NCI-H1105 treated with DMSO at 0.1 percent for 48 hours (cell line): ENCODE data around the gene GPRC5A.

Experiments
- DNase-seq: peaks from one replicate; lab custom pipeline; 2025; lab: John Stamatoyannopoulos, UW

GPRC5A gene

GRCh38 chr12:12885096-12885792 lies 6.1 kb upstream of the GPRC5A start:
- DNase-seq, result no peak

- DNase-seq, result no peak
Measured at GRCh38 chr12:12887471-12887870, 3.9 kb upstream of the GPRC5A start.

DNA sequence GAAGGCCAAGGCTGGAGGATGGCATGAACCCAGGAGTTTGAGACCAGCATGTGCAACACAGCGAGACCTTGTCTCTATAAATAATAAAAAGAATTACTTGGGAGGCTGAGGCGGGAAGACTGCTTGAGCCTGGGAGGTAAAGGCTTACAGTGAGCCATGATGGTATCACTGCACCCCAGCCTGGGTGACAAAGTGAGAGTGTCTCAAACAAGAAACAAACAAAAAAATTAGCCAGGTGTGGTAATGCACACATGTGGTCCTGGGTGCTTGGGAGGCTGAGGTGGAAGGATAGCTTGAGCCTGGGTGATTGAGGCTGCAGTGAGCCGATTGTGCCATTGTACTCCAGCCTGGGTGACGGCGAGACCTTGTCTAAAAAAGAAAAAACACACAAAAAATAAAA lies 1.7 kb upstream of the GPRC5A start:
- no peak for DNase-seq

DNA sequence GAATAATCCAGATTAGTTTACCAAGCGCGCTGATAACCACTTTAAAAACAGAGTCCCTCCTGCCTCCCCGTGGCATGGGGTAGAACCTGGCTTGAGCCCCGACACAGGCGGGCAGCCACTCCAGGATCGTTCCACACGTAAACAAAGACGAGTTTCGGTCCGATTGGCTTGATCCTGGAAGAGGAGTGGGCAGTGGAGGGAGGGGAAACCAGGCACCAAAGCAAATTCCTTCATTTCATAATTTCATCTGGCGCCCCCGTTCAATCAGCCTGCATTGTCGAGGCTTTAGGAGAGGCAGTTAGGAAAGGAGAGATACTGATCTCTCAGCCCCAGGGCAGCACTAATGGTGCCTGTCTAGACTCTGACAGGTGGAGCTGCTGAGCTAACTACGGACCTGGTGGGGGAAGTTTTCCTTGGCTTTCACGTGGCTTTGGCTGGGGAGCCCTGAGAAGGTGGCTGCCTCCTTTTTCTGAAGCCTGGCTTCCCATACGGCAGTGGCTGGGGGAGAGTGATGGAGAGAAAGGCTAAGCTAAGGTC lies 751 bp upstream of the GPRC5A start:
- peak; percentile 79 for DNase-seq

GRCh38 chr12:12891881-12892355 lies 556 bp downstream of the GPRC5A start:
- no peak for DNase-seq

DNA sequence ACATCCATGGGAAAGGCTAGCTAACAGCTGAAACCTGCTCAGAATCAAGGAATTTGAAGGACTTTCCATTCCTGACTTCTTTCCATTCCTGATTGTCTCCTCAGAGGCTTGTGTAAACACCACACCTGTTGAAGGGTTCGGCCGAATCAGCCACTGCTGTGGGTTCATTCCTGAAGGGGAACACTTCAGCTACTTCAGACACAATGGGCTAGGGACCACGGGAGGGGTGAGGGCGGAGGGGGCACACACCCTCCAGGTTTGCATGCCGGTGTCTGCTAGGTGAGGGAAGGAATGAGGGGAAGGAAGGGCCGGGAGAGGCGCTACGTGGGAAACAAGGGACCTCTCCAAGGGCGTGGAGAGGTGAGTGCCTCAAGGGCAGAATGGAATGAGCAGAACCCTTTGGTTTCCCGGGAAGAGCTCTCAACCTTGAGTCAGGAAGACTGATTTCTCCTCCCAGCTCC lies 1.3 kb downstream of the GPRC5A start:
- DNase-seq, result no peak

DNA sequence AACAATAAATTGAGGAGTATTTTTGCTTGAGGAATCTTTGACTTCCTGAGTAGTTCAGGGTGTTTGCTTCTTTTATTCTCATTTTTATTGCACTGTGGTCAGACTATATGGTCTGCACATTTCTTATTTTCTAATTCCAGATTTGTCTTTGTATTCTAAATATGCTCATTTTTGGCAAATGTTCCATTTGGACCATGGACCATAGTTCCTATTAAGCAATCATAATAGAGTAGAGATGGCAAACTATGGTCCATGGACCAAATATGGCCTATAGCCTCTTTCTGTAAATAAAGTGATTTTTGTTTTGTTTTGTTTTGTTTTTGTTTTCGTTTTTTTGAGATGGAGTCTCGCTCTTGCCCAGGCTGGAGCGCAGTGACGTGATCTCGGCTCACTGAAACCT lies 2.1 kb downstream of the GPRC5A start:
- DNase-seq, result no peak

DNA sequence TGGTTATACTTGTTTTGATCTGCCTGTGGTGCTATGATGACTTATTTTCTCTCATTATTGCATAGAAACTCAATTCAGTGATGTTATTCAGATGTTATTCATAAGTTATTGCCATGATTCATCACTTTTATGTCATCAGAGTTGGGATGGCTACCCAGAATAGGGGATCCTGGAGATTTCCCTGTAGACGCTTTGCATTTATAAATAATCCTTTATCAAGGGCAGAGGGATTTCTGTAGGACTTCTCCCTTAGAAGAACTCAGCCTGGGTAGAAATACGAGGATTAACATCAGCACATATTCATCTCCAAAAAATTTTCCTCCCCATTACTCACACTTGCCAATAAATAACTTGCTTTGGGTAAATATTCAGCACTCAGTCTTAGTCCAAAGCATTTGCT lies 4.9 kb downstream of the GPRC5A start:
- no peak for DNase-seq

GRCh38 chr12:12897302-12897701 lies 5.9 kb downstream of the GPRC5A start:
- DNase-seq, result no peak

DNA sequence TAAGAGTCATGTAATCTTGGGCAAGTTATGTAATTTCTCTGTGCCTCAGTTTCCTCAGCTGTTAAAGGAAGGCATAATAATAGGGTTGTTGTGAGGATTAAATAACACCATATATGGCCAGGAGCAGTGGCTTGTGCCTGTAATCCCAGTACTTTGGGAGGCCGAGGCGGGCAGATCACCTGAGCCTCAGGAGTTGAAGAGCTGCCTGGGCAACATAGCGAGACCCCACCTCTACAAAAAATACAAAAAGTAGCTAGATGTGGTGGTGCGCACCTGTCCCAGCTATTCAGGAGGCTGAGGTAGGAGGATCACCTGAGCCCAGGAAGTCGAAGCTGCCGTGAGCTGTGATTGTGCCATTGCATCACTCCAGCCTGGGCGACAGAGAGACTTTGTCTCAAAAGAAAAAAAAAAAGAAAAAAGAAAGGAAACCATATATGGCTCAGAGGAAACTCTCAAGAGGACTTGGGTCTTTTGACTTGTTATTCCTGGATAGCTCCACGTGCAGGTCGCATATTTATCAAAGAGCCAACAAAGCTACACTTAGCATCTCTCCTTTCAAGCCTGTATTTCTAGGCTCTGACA lies 6.9 kb downstream of the GPRC5A start:
- no peak for DNase-seq

DNA sequence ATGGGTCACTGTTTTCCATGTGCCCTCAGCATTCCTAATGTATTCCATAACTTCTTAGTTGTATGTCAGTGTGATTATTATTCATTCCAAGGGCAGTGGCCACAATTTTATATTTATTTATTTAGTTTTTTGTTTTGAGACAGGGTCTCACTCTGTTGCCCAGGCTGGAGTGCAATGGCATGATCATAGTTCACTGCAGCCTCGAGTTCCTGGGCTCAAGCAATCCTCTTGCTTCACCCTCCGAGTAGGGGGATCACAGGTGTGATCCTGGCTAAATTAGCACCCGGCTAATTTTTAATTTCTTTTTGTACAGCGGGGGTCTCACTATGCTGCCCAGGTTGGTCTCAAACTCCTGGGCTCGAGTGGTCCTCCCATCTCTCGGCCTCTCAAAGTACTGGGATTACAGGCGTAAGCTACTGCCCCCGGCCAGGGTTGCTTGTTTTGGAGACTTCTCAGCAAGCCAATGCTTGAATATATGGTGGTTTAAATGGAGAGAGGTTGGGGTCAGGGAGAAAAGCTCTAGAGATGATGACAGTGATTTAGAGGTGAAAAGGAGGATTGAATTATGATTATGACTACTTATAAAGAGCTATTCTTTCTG lies 7.6 kb downstream of the GPRC5A start:
- no peak for DNase-seq

GRCh38 chr12:12899530-12900380 lies 8.4 kb downstream of the GPRC5A start:
- DNase-seq, result no peak

GRCh38 chr12:12900786-12901157 lies 9.4 kb downstream of the GPRC5A start:
- no peak for DNase-seq

- DNase-seq, result no peak
Measured at GRCh38 chr12:12901158-12901791, 9.9 kb downstream of the GPRC5A start.

DNA sequence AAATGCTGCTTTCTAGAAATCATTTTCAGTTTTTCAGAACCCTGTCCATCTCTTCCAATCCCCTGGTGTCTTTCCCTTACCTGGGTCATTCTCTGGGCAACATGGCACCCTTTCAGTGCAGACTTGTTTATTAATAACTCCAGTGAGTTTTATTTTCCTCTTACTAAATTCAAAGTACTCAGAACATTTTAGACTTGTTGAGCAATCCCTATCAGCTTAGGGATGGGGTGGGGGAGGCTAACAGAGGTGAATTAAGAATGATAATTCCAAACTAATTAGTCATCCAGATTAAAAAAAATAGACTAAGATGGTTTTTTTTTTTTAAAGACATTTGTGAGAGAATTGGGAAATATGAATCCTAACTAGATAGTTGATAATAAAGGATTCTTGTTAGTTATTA lies 10.7 kb downstream of the GPRC5A start:
- no peak for DNase-seq

DNA sequence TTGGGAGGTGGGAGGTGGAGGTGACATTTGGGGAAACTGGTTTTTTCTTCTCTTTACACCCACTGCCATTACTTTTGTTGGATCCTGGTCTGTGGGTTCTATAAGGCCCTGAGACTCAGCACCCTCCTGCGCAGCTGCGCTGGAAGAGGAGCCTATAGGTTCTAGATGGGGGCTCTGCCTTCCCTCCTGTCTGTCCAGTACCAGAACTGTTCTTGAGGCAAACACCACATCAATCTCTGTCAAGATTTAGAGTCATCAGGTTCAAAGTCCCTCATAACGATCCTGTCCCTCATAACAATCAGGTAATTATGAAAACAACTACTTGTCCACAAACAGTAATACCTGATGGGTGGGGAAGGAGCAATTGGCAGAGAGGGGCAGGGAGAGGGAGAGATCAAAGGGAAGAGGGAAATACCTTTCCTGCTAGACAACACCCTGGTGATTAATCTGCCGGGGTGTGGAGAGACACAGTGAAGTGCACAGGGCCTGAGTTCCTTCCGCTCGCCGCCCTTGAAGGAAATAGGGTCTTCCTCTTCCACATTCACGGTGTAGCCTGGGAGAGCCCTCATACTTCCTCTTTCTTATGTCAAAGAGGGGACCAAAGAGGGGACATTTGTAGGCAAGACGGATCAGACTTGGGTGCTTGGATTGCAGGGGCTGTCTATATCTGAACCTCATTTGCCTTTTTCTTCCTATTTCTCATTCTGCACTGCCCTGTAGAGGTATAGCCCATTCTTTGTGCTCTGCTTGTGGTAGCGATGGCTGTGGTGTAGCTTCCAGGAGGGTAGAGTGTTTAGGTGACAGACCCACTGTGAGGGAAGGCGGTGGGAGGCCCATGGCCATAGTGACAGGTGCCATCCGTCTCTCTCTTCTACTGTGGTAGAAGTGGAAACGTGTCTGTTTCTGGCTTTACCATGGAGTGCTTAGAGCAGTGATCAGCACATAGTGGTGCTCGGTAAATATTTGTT lies 12.6 kb downstream of the GPRC5A start:
- no peak for DNase-seq

- no peak for DNase-seq
Measured at GRCh38 chr12:12907552-12907951, 16.2 kb downstream of the GPRC5A start.

- no peak for DNase-seq
Measured at GRCh38 chr12:12908252-12908651, 16.9 kb downstream of the GPRC5A start.

- no peak for DNase-seq
Measured at GRCh38 chr12:12908711-12909110, 17.3 kb downstream of the GPRC5A start.

- no peak for DNase-seq
Measured at GRCh38 chr12:12909228-12909994, 18.0 kb downstream of the GPRC5A start.
